HCT116 (cell line): ENCODE data around the gene DUOXA1. TPM values are rescaled to one million over a fixed set of nuclear protein-coding genes. Genes with fewer than 3 reads are reported as not detected.

Experiments used
- ATAC-seq: fragments of 200-7000 bp; cut with Tn5 transposase; 2 replicates; pipeline ENCODE4 v1.9.1; 2020; ENCODE audit warnings: mild to moderate bottlenecking, moderate library complexity
- BruUV-seq: library from RNA; stranded (reverse); fragments of 400-500 nt; replicated peaks from 2 replicates; lab custom pipeline; 2021; lab: Mats Ljungman, UMichigan
- CTCF ChIA-PET: fragments of 300-600 bp; sonication (Branson Sonifier 250); formaldehyde crosslinking; loops from one replicate; lab custom pipeline; 2021; ENCODE audit warnings: antibody characterized with exemption; lab: Charles Lee
- POLR2A ChIA-PET: fragments of 300-600, 350-600 bp; sonication (Branson Sonifier 250); formaldehyde crosslinking; loops from one replicate; lab custom pipeline; 2021; ENCODE audit warnings: antibody characterized with exemption; lab: Charles Lee
- RAD21 ChIA-PET, 2 experiments: fragments of 300-600 bp; sonication (Branson Sonifier 250); formaldehyde crosslinking; loops; one replicate each; lab custom pipeline; 2023; ENCODE audit warnings: low total read pairs in 2 of 2; ENCODE audit not compliant: uncharacterized antibody in 2 of 2, unreplicated experiment in 2 of 2, low non-redundant PET in 1 of 2; lab: Charles Lee
- DNase-seq: peaks from one replicate; pipeline ENCODE4 v3.0.0-alpha.2; 2010; ENCODE audit warnings: low read depth, low spot score
- H2AFZ ChIP-seq: fragments of 200-600 bp; shearing (Covaris generic), sonication (generic); 2 replicates; pipeline ENCODE4 v1.6.1; 2017; ENCODE audit warnings: low read depth, mixed run types, mixed read lengths, antibody characterized with exemption, low read length; ENCODE audit not compliant: poor library complexity, severe bottlenecking
- H3K27ac ChIP-seq: 2 replicates; pipeline ENCODE4 v1.5.1; 2012; ENCODE audit warnings: low read depth, low read length
- H3K27me3 ChIP-seq: fragments of 200-600 bp; sonication (generic); 2 replicates; pipeline ENCODE4 v1.6.1; 2016; ENCODE audit warnings: mixed run types, low read length, mixed read lengths; ENCODE audit not compliant: insufficient read depth
- H3K36me3 ChIP-seq, 2 experiments: fragments of 200-500 bp in 1 of 2; fragments of 200-600 bp in 1 of 2; sonication (Bioruptor generic) in 1 of 2; sonication (generic) in 1 of 2; 2 replicates each; pipeline versions ENCODE4 v1.5.1 to v1.6.1; 2014 to 2016; ENCODE audit warnings: low read length in 2 of 2, inconsistent platforms in 1 of 2, mixed read lengths in 1 of 2, mixed run types in 1 of 2; ENCODE audit not compliant: insufficient read depth in 2 of 2, control insufficient read depth in 1 of 2
- H3K4me1 ChIP-seq, 2 experiments: fragments of 200-600 bp in 1 of 2; sonication (generic) in 1 of 2; 2 replicates each; pipeline versions ENCODE4 v1.5.1 to v1.6.1; 2012 to 2017; ENCODE audit warnings: low read length in 2 of 2, inconsistent platforms in 1 of 2, mild to moderate bottlenecking in 1 of 2, mixed read lengths in 1 of 2, mixed run types in 1 of 2, moderate library complexity in 1 of 2; ENCODE audit not compliant: insufficient read depth in 2 of 2, control insufficient read depth in 1 of 2
- H3K4me2 ChIP-seq: fragments of 200-600 bp; sonication (generic); 2 replicates; pipeline ENCODE4 v1.6.1; 2017; ENCODE audit warnings: mixed run types, low read length, mixed read lengths
- H3K4me3 ChIP-seq, 2 experiments: fragments of 200-600 bp in 1 of 2; sonication (generic) in 1 of 2; replicated peaks in 1 of 2; 2 replicates each; pipeline ENCODE4 v1.5.1; 2011 to 2016; ENCODE audit warnings: low read length in 2 of 2, control low read depth in 1 of 2, low read depth in 1 of 2, mild to moderate bottlenecking in 1 of 2, mixed read lengths in 1 of 2, mixed run types in 1 of 2
- H3K79me2 ChIP-seq: fragments of 200-600 bp; sonication (generic); 2 replicates; pipeline ENCODE4 v1.6.1; 2017; ENCODE audit warnings: mild to moderate bottlenecking, mixed run types, low read length, moderate library complexity, mixed read lengths; ENCODE audit not compliant: insufficient read depth
- H3K9ac ChIP-seq: fragments of 200-600 bp; sonication (generic); 2 replicates; pipeline ENCODE4 v1.6.1; 2016; ENCODE audit warnings: low read length, mixed read lengths
- H3K9me2 ChIP-seq: fragments of 200-600 bp; sonication (generic), shearing (Covaris generic); 2 replicates; pipeline ENCODE4 v1.6.1; 2017; ENCODE audit warnings: mixed run types, mild to moderate bottlenecking, moderate library complexity; ENCODE audit not compliant: insufficient read depth
- H3K9me3 ChIP-seq, 2 experiments: fragments of 200-500 bp in 1 of 2; fragments of 200-600 bp in 1 of 2; sonication (Bioruptor generic) in 1 of 2; sonication (generic) in 1 of 2; 2 replicates each; pipeline ENCODE4 v1.6.1; 2014 to 2017; ENCODE audit warnings: low read length in 2 of 2, mixed read lengths in 2 of 2, inconsistent platforms in 1 of 2, low read depth in 1 of 2, mild to moderate bottlenecking in 1 of 2, mixed run types in 1 of 2, moderate library complexity in 1 of 2; ENCODE audit not compliant: control insufficient read depth in 1 of 2, insufficient read depth in 1 of 2
- H4K20me1 ChIP-seq: fragments of 200-600 bp; sonication (generic), shearing (Covaris generic); 2 replicates; pipeline ENCODE4 v1.6.1; 2017; ENCODE audit warnings: mixed run types, mild to moderate bottlenecking, moderate library complexity; ENCODE audit not compliant: insufficient read depth
- ATF3 ChIP-seq: IDR thresholded peaks from 2 replicates; pipeline ENCODE4 v1.6.1; 2012
- CBX3 ChIP-seq: IDR thresholded peaks from 2 replicates; pipeline ENCODE4 v1.6.1; 2012; ENCODE audit warnings: low read depth
- CEBPB ChIP-seq: IDR thresholded peaks from 2 replicates; pipeline ENCODE4 v1.6.1; 2012; ENCODE audit warnings: low read depth
- FOSL1 ChIP-seq: IDR thresholded peaks from 2 replicates; pipeline ENCODE4 v1.6.1; 2012; ENCODE audit warnings: low read depth
- JUND ChIP-seq: IDR thresholded peaks from 2 replicates; pipeline ENCODE4 v1.6.1; 2012
- POLR2A ChIP-seq: IDR thresholded peaks from 2 replicates; pipeline ENCODE4 v1.7.0; 2011; ENCODE audit warnings: borderline replicate concordance; ENCODE audit not compliant: insufficient read depth, insufficient read length; ENCODE audit errors: extremely low read depth
- POLR2AphosphoS5 ChIP-seq: IDR thresholded peaks from 2 replicates; pipeline ENCODE4 v1.6.1; 2011; ENCODE audit warnings: mild to moderate bottlenecking, low read depth, low read length, moderate library complexity
- RAD21 ChIP-seq: IDR thresholded peaks from 2 replicates; pipeline ENCODE4 v1.6.1; 2012; ENCODE audit warnings: low read depth, mild to moderate bottlenecking
- SIN3A ChIP-seq: IDR thresholded peaks from 2 replicates; pipeline ENCODE4 v1.6.1; 2012; ENCODE audit warnings: low read depth
- SP1 ChIP-seq: IDR thresholded peaks from 2 replicates; pipeline ENCODE4 v1.6.1; 2012; ENCODE audit warnings: low read depth
- TCF7L2 ChIP-seq: IDR thresholded peaks from 2 replicates; pipeline ENCODE4 v1.7.0; 2011; ENCODE audit warnings: borderline replicate concordance, inconsistent platforms; ENCODE audit not compliant: insufficient read depth, insufficient read length; ENCODE audit errors: extremely low read depth
- ZFX ChIP-seq: fragments of 450-650 bp; IDR thresholded peaks from 2 replicates; pipeline ENCODE4 v1.6.1; 2017
- intact Hi-C: fragments of 100-400 bp; cut with micrococcal nuclease; formaldehyde crosslinking; loops from 2 replicates; pipeline ENCODE4 v1.10.0; 2022
- total RNA-seq: library from RNA; stranded (reverse); gene quantifications from one replicate; pipeline ENCODE4 v1.2.1, GENCODE V29; 2021; ENCODE audit not compliant: unreplicated experiment
- TF ChIP-seq, protein P1 (sequence below): IDR thresholded peaks from 2 replicates; pipeline ENCODE4 v1.6.1; 2011; ENCODE audit warnings: mild to moderate bottlenecking, low read length, moderate library complexity; ENCODE audit not compliant: insufficient replicate concordance; ENCODE audit errors: extremely low read depth
- TF ChIP-seq, protein P2 (sequence below): IDR thresholded peaks from 2 replicates; pipeline ENCODE4 v1.6.1; 2012

The DUOXA1 gene
- total RNA-seq, 1 experiment from 2014 or later, result 2.3 TPM

DNA sequence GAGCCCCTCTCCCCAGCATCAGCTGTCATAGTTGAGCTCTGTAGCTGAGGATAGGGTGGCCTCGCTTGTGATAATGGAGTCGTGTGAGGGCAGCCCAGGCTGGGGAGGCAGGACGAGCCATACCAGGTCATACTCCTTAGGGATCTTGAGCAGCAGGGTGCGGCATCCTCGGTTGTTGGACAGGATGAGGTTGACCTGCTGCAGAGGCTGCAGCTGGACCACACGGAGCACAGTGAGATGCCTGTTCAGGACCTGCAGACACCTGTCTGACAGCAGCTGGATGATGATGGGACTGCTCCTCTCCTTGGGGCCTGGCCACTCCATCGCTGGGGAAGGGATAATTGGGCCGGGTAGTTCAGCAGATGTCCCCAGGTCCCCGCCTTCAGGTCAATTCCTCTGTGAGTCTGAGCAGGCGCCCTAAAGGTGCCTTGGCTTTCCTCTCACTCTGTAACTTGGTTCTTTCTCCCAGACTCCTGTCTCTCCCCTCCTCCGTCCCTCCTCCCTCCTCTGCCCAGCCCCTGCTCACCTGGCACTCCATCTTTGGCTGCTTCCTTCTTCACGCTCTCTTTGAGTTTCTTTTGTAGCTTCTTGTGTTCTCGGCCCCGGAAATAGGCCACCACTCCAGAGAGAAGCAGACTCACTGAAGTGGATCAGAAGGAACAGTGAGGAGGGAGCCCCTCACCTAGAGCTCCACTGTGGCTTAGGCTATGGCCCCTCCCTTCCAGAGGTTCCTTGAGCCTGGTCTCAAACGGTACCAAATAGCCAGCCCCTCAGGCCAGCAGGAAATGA, 23.5 kb downstream of the DUOXA1 start:
- Histone ChIP-seq H3K4me2 (no peak overlapping the region), H4K20me1 (no peaks in the 10 kb centered on the region), H3K9me2 (no peaks in the 10 kb centered on the region), H2AFZ (no peak overlapping the region), H3K27me3 (no peaks in the 10 kb centered on the region), H3K9me3 (no peaks in the 10 kb centered on the region), H3K9ac (no peak overlapping the region), H3K4me1 (no peaks in the 10 kb centered on the region), H3K27ac (no peak overlapping the region), H3K36me3 (no peaks in the 10 kb centered on the region), H3K79me2 (no peaks in the 10 kb centered on the region), H3K4me3 (no peak overlapping the region)
- RAD21 ChIA-PET, result no interaction called here
- POLR2A ChIA-PET, result no interaction called here
- BruUV-seq, result no TSS peak
- TF ChIP-seq FOSL1, result no peak
- TF ChIP-seq ATF3, result no peak
- TF ChIP-seq RAD21, result no peak
- TF ChIP-seq CBX3, result no peak
- no peak for TF ChIP-seq ZFX
- no peak for TF ChIP-seq POLR2AphosphoS5
- TF ChIP-seq CEBPB, result no peak
- no peak for TF ChIP-seq POLR2A
- TF ChIP-seq, protein P1, sequence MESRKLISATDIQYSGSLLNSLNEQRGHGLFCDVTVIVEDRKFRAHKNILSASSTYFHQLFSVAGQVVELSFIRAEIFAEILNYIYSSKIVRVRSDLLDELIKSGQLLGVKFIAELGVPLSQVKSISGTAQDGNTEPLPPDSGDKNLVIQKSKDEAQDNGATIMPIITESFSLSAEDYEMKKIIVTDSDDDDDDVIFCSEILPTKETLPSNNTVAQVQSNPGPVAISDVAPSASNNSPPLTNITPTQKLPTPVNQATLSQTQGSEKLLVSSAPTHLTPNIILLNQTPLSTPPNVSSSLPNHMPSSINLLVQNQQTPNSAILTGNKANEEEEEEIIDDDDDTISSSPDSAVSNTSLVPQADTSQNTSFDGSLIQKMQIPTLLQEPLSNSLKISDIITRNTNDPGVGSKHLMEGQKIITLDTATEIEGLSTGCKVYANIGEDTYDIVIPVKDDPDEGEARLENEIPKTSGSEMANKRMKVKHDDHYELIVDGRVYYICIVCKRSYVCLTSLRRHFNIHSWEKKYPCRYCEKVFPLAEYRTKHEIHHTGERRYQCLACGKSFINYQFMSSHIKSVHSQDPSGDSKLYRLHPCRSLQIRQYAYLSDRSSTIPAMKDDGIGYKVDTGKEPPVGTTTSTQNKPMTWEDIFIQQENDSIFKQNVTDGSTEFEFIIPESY, result no peak
- TF ChIP-seq JUND, result no peak
- no peak for TF ChIP-seq SIN3A
- no peak for TF ChIP-seq TCF7L2
- no peak for TF ChIP-seq SP1
- TF ChIP-seq, protein P2, sequence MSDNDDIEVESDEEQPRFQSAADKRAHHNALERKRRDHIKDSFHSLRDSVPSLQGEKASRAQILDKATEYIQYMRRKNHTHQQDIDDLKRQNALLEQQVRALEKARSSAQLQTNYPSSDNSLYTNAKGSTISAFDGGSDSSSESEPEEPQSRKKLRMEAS, result no peak
- CTCF ChIA-PET, result interaction anchor here (2.3 kb wide), 1 partner anchor 12 kb away, joined by 16 read pairs; no protein-coding TSS in a partner anchor
- DNase-seq (no peak), ATAC-seq (no peak)
- intact Hi-C loops, result no loop called here
